Ascending aorta (tissue), 2 donors: ENCODE measurements around the gene STX1B. TPM values are rescaled to one million over a fixed set of nuclear protein-coding genes. Genes with fewer than 3 reads are reported as not detected.
A peak's percentile ranks its signal among the peaks of the same experiment; 100 is the strongest.

Experiments used
- DNase-seq, 2 donors: peaks; one replicate each; pipeline ENCODE4 v3.0.0-alpha.2; 2019; ENCODE audit warnings: low spot score in 2 of 2
- H3K27ac ChIP-seq, 2 donors: fragments of 200-600 bp; sonication (generic); one replicate each; pipeline ENCODE4 v1.5.1; 2016 to 2017; ENCODE audit warnings: mild to moderate bottlenecking in 1 of 2
- H3K27me3 ChIP-seq: fragments of 200-600 bp; sonication (generic); one replicate; pipeline ENCODE4 v1.5.1; 2017
- H3K36me3 ChIP-seq, 2 donors: fragments of 200-600 bp; sonication (generic); one replicate each; pipeline ENCODE4 v1.5.1; 2016
- H3K4me1 ChIP-seq, 2 donors: fragments of 200-600 bp; sonication (generic); one replicate each; pipeline ENCODE4 v1.5.1; 2016 to 2017; ENCODE audit warnings: mild to moderate bottlenecking in 1 of 2
- H3K4me3 ChIP-seq, 2 donors: fragments of 200-600 bp; sonication (generic); one replicate each; pipeline ENCODE4 v1.5.1; 2016 to 2017; ENCODE audit warnings: mild to moderate bottlenecking in 1 of 2
- H3K9me3 ChIP-seq, 2 donors: fragments of 200-600 bp; sonication (generic); one replicate each; pipeline ENCODE4 v1.5.1; 2016
- intact Hi-C: fragments of 100-400 bp; cut with DNase I; formaldehyde crosslinking; loops from one replicate; pipeline ENCODE4 v1.15.1; 2023
- total RNA-seq: library from RNA; depleted of rRNA; stranded (reverse); fragments of >200 nt; gene quantifications from one replicate; pipeline ENCODE4 v1.1.0, GENCODE V29; 2016
- TF ChIP-seq, protein P1 (sequence below), 3 experiments: fragments of 200-600 bp in 2 of 3; fragments of 450-650 bp in 1 of 3; sonication (generic) in 2 of 3; IDR thresholded peaks; one replicate each; pipeline ENCODE4 v1.5.1; 2016 to 2019; ENCODE audit warnings: antibody characterized with exemption in 3 of 3, mild to moderate bottlenecking in 1 of 3, moderate library complexity in 1 of 3

STX1B gene
- total RNA-seq, 1 donor from 2014 or later, result 2.0 TPM

DNA sequence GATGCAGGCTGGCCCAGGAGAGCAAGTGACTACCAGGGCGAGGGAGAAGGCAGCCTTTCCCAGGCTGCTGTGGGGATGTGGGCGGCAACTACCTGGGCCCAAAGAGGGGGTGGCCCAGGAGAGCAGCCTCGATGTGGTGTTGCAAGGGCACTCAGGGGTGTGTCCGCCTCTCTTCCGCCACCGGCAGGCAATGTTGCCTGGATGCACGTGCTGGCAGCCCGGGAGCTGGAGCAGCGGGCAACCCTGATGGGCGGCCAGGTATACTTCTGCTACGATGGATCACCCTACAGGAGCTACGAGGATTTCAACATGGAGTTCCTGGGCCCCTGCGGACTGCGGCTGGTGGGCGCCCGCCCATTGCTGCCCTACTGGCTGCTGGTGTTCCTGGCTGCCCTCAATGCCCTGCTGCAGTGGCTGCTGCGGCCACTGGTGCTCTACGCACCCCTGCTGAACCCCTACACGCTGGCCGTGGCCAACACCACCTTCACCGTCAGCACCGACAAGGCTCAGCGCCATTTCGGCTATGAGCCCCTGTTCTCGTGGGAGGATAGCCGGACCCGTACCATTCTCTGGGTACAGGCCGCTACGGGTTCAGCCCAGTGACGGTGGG lies 22.8 kb downstream of the STX1B start:
- Histone ChIP-seq H3K27ac (no peak overlapping the region), H3K27me3 (no peaks in the 10 kb centered on the region), H3K9me3 (no peaks in the 10 kb centered on the region), H3K36me3 (peaks cover 7 to 17% of the 10 kb centered on the region in 2 donors), H3K4me3 (no peak overlapping the region), H3K4me1 (peaks cover 3 to 11% of the 10 kb centered on the region in 2 donors)
- TF ChIP-seq, protein P1, sequence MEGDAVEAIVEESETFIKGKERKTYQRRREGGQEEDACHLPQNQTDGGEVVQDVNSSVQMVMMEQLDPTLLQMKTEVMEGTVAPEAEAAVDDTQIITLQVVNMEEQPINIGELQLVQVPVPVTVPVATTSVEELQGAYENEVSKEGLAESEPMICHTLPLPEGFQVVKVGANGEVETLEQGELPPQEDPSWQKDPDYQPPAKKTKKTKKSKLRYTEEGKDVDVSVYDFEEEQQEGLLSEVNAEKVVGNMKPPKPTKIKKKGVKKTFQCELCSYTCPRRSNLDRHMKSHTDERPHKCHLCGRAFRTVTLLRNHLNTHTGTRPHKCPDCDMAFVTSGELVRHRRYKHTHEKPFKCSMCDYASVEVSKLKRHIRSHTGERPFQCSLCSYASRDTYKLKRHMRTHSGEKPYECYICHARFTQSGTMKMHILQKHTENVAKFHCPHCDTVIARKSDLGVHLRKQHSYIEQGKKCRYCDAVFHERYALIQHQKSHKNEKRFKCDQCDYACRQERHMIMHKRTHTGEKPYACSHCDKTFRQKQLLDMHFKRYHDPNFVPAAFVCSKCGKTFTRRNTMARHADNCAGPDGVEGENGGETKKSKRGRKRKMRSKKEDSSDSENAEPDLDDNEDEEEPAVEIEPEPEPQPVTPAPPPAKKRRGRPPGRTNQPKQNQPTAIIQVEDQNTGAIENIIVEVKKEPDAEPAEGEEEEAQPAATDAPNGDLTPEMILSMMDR (IDR thresholded peaks at IDR 0.05), result no peak
- DNase-seq, result no peak
- intact Hi-C loops, result no loop called here

DNA sequence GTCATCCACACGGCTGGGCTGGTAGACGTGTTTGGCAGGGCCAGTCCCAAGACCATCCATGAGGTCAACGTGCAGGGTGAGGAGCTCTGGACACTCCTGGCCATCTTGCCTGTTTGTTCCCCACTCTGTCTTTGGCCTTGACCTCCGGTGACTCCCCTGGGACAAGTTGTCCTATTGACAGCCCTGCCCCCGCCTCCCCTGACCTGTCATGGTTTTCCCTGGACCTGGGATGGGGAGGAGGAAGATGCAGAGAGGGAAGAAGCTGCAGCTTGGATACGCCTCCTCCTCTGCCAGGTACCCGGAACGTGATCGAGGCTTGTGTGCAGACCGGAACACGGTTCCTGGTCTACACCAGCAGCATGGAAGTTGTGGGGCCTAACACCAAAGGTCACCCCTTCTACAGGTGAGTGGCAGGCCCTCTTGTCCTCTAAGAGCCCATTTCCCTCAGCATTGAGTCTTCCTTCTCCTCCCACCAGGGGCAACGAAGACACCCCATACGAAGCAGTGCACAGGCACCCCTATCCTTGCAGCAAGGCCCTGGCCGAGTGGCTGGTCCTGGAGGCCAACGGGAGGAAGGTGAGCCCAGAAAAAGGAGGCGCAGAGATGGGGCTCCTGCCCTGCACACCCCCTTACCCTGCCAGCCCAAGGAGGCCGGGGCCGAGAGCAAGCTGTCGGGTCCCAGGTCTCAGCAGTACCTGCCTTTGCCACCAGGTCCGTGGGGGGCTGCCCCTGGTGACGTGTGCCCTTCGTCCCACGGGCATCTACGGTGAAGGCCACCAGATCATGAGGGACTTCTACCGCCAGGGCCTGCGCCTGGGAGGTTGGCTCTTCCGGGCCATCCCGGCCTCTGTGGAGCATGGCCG lies 24.1 kb downstream of the STX1B start:
- Histone ChIP-seq H3K4me3 (peak overlapping the region in 1 of 2 donors; percentile 43), H3K9me3 (no peaks in the 10 kb centered on the region), H3K36me3 (peaks cover 12 to 30% of the 10 kb centered on the region in 2 donors), H3K27me3 (no peaks in the 10 kb centered on the region), H3K27ac (no peak overlapping the region), H3K4me1 (peaks cover 3 to 11% of the 10 kb centered on the region in 2 donors)
- TF ChIP-seq, protein P1 (IDR thresholded peaks at IDR 0.05), result no peak
- intact Hi-C loops, result no loop called here
- DNase-seq, result no peak

DNA sequence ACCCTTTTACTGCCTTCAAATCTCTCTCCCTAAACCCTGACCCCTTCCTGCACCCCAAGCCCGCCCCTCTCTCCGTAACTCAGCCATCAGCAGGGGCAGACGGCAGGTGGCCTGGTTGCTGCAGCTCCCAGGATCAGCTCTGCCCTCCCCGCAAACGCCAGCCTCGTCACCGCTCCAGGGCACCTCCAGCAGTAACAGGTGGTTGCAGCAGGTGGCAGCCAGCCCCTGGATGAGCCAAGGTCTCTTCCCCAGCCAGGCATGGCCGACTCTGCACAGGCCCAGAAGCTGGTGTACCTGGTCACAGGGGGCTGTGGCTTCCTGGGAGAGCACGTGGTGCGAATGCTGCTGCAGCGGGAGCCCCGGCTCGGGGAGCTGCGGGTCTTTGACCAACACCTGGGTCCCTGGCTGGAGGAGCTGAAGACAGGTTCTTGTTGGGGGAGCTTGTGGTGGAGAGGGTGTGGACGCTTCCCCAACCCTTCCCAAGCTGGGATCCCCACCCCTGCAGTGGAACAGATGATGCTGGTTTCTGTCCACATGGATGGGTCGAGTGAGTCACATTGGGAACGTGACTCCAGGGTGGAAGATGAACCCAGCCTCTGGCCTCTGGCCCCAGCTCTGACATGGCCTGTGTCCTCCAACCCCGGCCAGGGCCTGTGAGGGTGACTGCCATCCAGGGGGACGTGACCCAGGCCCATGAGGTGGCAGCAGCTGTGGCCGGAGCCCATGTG lies 24.9 kb downstream of the STX1B start:
- peak overlapping the region; percentile 43 to 59 for H3K4me3 ChIP-seq
- intact Hi-C loops, result loop anchor here (1.0 kb wide), 4 partner anchors 48 to 883 kb away; partner anchors contain the start of gene STX4
- no peaks in the 10 kb centered on the region for H3K9me3 ChIP-seq
- no peak for DNase-seq
- peaks cover 18 to 38% of the 10 kb centered on the region in 2 donors for H3K36me3 ChIP-seq
- peak overlapping the region; percentile 14 to 50 for H3K27ac ChIP-seq
- H3K27me3 ChIP-seq, result no peaks in the 10 kb centered on the region
- TF ChIP-seq, protein P1 (IDR thresholded peaks at IDR 0.05), result no peak
- peaks cover 3 to 11% of the 10 kb centered on the region in 2 donors for H3K4me1 ChIP-seq

DNA sequence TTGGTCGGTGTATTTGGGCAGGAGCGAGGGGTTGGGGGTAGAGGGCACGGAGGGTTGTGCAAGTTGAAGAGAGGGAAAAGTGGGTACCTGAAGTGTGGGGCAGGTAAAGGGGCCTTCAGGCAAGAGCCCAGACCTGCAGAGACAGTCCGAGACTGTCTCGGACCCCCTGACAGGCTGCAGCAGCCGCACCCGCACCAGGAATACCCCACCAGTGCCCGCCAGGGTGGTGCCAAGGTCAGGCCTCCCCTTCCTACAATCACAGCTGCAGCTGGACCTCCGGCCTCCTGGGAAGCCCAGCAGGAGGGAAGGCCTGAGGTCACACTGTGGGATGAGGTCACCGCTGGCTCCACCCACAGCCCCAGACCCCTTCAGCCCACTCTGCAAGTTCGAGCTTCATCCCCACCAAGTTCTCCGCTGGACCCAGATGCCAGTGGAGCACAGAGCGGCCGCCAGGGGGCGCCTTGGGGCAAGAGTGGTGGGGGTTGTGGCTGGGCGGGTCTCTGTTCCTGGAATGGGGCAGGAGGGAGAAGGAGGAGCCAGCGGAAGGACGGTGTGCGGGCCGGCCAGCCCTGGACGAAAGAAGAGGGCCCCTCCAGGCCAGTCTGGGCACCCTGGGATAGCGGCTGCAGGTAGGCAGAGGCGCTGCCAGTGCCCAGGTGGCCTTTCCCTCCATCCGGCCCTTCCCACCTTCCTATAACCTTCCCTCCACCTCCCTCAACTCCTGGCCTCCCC lies 25.6 kb downstream of the STX1B start, which contains the start of gene HSD3B7:
Gene HSD3B7, plus strand, starts transcription at position 539 of the 732 bp plus-strand sequence. CDS start 452 bp downstream, outside the sequence.
- H3K4me1 ChIP-seq, result peaks cover 3 to 11% of the 10 kb centered on the region in 2 donors
- peak within 1 kb of the TSS; percentile 14 to 50 for H3K27ac ChIP-seq
- peak within 1 kb of the TSS; percentile 43 to 59 for H3K4me3 ChIP-seq
- H3K27me3 ChIP-seq, result no peaks in the 10 kb centered on the region
- intact Hi-C loops, result loop anchor here (1.0 kb wide), 4 partner anchors 48 to 883 kb away; partner anchors contain the start of gene STX4
- DNase-seq, result peak; percentile 69 to 95
- no peaks in the 10 kb centered on the region for H3K9me3 ChIP-seq
- TF ChIP-seq, protein P1 (IDR thresholded peaks at IDR 0.05), result peak; percentile 94 to 95 (median 95)
- peaks cover 26 to 45% of the 10 kb centered on the region in 2 donors for H3K36me3 ChIP-seq
